ENCODE data around the gene CRADD.

The CRADD gene

DNA sequence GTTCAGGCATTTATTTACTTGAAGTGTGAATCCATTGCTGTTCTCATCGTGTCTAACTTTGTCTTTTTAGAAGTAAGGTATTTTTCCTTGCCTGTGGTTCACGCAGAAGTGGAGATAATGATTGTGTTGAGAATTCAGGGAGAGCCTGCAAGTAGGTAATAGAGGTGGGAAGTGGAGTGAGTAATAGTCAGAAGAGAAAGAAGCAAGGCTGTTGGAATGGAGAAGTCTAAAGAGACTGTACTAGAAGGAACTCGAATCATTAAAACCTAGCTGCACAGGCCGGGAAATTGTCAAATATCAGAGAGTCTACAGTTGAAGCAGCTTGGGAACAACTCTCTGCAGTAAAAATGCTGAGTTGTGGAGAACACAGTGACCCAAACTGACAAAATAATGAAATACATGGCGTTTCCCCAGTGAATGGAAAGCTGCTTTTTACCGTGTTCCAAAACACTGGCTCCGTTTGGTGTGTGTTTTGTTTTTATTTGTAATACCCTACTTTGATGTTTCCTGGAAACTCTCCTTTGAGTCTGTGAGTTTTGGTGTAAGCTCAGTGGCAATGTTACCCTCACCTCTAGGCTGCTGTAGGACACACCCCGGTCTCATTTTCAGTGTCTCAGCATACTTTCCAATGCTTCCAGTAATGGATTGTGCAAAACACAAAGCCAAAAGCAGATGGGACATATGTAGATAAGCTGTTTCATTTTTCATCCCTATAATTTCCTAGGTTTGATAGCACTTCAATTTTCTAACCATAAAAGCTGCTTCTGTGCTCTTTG is 146.6 kb downstream of the CRADD start:
- DNase-seq = no peak

DNA sequence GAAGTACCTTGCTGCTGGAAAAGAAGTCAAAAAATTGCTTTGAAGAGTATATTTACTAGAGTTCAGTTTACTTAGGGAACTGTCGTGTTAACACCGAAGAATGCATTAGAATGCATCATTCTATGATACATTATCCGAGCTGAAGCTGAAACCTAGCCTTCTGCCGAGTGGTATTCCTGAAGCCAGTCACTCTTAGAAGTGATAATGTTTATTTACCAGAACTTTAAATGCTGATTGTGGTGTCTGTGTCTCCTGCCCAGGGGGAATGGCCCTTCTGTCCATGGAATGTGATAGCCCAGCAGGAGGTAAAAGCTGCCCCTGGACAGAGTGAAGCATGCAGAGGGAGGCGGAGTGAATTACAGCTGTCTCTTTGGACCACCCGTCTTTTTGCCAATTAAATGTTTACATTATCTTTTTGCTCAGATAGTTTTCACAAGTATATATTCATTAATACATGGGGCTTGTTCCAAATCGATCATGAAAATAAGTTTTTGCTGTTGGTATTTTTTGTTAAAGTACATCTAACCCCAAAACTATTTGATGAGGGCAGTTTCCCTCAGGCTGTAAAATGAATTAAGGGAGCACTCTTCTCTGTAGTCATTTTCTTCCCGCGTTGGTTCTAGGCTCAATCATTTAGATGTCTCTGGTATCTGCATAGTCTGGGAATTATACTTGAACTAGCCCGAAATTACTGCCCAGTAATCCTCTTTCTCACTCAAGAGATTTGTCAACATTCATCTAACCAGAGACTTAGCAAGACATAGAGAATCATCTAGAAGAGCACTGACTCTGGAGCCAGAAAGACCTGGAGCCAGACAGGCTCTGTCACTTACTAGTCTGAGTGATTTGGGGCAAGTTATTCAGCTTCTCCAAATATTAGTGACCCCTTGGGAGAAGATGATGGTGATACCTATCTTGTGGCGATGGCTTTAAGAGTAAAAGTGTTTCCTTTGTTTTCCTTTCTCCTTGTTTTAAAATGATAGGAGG is 147.6 kb downstream of the CRADD start:
- no peak for DNase-seq

GRCh38 chr12:93825501-93825888 is 148.3 kb downstream of the CRADD start:
- no peak for DNase-seq

- DNase-seq = no peak
These were observed 148.9 kb downstream of the CRADD start for GRCh38 chr12:93825931-93826555.

GRCh38 chr12:93827179-93827578 is 150.0 kb downstream of the CRADD start:
- DNase-seq = no peak

DNA sequence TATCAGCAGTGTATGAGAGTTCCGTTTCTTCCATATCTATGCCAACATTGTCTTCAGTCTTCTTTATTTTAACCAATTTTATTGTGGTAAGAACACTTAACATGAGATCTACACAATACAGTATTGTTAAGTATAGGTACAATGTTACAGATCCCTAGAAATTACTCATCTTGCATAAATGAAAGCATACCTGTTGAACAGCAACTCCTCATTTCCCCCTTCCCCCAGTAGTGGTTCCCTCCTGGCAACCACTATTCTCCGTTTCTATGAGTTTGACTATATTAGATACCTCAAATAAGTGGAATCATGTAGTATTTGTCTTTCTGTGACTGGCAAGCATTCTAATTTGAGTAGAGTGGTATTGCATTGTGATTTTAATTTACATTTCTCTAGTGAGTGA is 150.5 kb downstream of the CRADD start:
- no peak for DNase-seq

DNA sequence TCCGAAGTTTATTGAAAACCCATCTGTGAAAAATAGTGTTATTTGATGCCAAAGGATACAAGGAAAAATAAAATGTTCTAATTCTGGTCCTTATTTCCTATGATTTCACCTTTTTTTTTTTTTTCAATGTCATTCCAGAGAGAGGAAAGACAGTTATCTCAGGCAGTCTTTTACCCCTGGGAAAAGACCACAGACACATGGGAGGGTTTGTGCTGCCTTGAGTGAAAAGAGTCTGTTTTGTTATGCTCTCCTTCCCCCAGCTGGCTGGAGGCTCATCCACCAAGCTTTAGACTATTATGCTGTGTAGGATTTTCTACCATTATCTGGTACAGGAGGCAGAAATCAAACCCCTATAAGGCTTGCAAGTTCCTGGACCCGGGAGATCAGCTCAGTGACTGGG is 151.8 kb downstream of the CRADD start:
- DNase-seq = no peak

GRCh38 chr12:93831374-93831773 is 154.2 kb downstream of the CRADD start:
- DNase-seq = no peak

GRCh38 chr12:93832131-93832530 is 155.0 kb downstream of the CRADD start:
- no peak for DNase-seq

DNA sequence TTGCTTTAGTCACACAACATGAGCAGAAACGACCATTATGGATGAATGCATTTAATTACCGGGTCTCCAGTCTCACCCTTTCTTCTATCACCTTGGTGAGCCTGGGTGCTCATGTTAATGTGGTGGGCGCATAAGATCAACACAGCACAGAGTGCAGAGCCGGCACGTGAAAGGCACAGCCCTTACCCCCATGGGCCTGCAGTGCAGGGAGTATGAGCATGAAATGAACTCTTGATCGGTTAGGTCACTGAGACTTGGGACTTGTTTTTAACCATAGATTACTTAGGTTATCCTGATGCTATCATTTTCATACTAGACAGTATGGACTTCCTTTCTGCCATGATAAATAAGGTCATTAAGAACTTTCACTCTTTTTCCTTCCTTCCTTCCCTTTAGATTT is 156.8 kb downstream of the CRADD start:
- DNase-seq = no peak

- no peak for DNase-seq
These were observed 159.6 kb downstream of the CRADD start for GRCh38 chr12:93836620-93837260.

GRCh38 chr12:93838193-93838592 is 161.0 kb downstream of the CRADD start:
- no peak for DNase-seq

DNA sequence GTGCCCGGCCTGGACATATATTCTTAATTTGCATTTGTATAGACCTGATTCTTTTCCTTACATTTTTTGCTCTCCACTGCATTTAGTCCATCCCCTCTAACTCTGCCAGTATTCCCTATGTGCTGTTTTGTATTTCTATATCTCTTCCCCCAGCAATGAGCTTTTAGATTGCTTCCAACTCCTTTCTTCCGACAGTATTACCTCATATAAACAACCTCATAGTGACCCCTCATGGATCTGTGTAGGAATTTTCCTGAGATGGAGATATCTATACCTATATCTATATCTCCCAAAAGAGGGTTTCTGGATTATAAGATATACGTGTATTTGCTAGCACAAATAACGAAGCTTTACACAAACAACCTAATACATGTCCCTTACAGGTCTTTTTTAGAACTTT is 161.9 kb downstream of the CRADD start:
- DNase-seq = no peak

DNA sequence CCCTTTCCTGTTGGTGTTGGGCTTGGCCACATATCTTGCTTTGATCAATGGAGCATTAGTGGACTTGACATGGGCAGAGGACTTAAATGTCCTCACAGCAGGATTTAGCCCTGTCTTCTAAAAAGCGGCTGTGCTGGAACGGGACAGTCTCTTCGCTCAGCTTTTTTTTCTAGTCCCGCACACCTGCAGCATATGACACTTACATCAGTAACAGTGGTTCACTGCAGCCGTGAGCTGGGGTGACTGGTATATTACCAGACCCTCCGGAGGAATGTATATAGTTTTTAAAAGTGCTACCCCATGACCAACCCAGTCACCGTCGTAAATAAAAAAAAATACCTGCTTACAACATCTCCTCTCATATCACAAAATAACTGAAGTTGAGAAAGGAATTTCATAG is 164.5 kb downstream of the CRADD start:
- DNase-seq = no peak

DNA sequence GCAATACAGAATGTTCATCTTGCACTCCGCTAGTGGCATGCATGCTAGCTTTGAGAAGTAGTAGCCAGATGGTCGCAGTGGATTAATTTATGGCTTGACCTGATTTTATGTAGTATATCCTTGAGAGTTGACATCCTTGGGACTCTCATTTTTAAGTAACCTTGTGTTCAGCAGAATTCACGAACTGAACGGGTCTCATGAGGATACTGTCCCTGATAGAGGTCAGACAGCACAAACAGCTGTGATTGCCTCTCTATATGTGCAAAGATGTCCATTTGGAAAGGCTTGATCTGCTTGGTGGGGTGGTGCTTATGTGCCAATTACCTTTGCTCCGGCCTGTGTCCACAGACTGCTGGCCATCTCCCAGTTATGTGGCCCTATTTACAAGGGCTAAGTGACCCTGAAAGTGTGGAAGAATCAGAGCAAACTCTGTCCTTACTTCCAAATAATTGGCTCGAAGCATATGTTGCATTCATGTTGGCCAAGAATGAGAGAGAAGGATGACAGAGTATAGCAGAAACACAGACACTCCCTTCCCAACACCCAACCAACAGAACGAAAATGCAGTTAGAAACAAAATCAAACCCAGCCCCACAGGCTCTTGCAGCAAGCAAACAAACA is 167.1 kb downstream of the CRADD start:
- no peak for DNase-seq

DNA sequence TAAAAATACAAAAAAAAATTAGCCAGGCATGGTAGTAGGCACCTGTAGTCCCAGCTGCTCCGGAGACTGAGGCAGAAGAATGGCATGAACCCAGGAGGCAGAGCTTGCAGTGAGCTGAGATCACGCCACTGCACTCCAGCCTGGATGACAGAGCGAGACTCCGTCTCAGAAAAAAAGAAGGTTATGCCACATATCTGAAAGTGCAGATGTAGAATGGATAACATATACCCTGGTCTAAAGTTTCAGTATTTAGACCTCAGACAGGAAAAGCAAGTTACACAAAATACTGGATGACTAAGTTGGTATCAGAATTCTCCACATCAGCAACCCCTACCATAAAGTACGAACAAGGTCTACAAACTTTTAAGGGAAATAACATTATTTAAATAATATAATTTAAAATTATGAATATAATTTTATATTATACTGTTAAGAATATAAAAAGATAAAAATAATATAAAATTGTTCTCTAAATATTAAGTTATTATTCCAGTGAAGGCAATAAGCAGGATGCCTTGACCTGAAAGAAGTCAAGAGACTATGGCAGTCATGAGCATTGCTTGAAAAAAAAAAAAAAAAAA is 169.9 kb downstream of the CRADD start:
- no peak for DNase-seq

- no peak for DNase-seq
These were observed 170.6 kb downstream of the CRADD start for GRCh38 chr12:93847517-93848474.

- DNase-seq = no peak
These were observed 171.4 kb downstream of the CRADD start for GRCh38 chr12:93848523-93849101.

GRCh38 chr12:93849946-93850345 is 172.8 kb downstream of the CRADD start:
- DNase-seq = no peak

GRCh38 chr12:93850481-93851256 is 173.5 kb downstream of the CRADD start:
- no peak for DNase-seq
